Measurements from ENCODE around the gene MOSPD2. TPM values are rescaled to one million over a fixed set of nuclear protein-coding genes. Genes with fewer than 3 reads are reported as not detected.
A peak's percentile ranks its signal among the peaks of the same experiment; 100 is the strongest.

Gene MOSPD2
- total and polyA plus RNA-seq, 2 of the 4 experiments (the other 2 are of a cell fraction) = 14.1 to 22.2 TPM

DNA sequence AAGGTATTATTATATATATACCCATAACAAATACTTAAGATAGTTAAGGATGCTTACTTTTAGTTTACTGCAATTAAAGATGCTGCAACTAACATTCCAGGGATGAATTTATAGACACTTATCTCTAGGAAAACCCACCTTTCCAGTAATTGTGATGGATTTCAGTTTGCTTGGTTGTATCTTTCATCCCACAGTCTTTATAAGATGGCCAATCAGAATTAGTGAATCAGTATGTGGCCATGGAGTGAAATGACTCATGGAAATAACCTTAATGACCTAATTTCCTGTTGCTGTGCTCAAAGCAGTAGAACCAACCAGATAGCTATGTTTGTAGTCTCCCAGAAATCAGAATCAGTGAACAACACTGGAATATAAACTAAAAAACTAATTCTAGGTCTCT, 26.4 kb downstream of the MOSPD2 start:
- H2BK5ac ChIP-seq (ENCODE audit: low read depth, low read length, poor library complexity, severe bottlenecking) = no peak overlapping the region
- no peak for TF ChIP-seq MXI1 (IDR thresholded peaks at IDR 0.05; ENCODE audit: borderline replicate concordance, low read depth, low read length)
- TF ChIP-seq FOS (IDR thresholded peaks at IDR 0.05; ENCODE audit: low read depth, low read length) = peak; percentile 18; the same call in 1 of the 2 replicates
- H3K36me3 ChIP-seq (ENCODE audit: control insufficient read depth, insufficient read depth, low read length) = peaks cover 4% of the 10 kb centered on the region
- no peak overlapping the region for H2AFZ ChIP-seq (replicated peaks; ENCODE audit: low read length, poor library complexity)
- no peak overlapping the region for H3K4me3 ChIP-seq (ENCODE audit: insufficient read depth, low read depth, low read length)
- H4K8ac ChIP-seq (ENCODE audit: low read depth in 2 of 2, low read length in 2 of 2) = no peak overlapping the region
- BruUV-seq (replicated peaks) = no TSS peak
- no peak overlapping the region; the same call in 1 of the 2 replicates for H2BK120ac ChIP-seq (ENCODE audit: low read depth, low read length)
- no peak overlapping the region for H4K91ac ChIP-seq (ENCODE audit: insufficient read depth, low read depth, low read length)
- no peak overlapping the region; the same call in 1 of the 2 replicates for H3K18ac ChIP-seq (ENCODE audit: low read depth, low read length)
- H3K23ac ChIP-seq (ENCODE audit: low read depth, low read length) = no peak overlapping the region
- H3K9ac ChIP-seq (ENCODE audit: low read depth, low read length) = no peak overlapping the region
- in situ Hi-C loops (cut with MboI; ENCODE audit: low sequenced_read_pairs) (no loop called here), dilution Hi-C loops (cut with HindIII; ENCODE audit: low sequenced_read_pairs, unreplicated experiment) (no loop called here), intact Hi-C loops (cut with micrococcal nuclease) (no loop called here)
- H3K9me3 ChIP-seq (ENCODE audit: control insufficient read depth, insufficient read depth, low read length) = no peaks in the 10 kb centered on the region
- peaks cover 0 to 7% of the 10 kb centered on the region in 2 experiments; a peak in 2 of 4 replicates for H3K79me1 ChIP-seq (ENCODE audit: low read depth in 1 of 2, low read length in 2 of 2)
- H3K4ac ChIP-seq (ENCODE audit: low read depth, low read length) = no peak overlapping the region
- H2BK20ac ChIP-seq (ENCODE audit: low read depth, low read length) = no peak overlapping the region
- no peaks in the 10 kb centered on the region for H4K20me1 ChIP-seq (ENCODE audit: insufficient read depth, low read length)
- H3K14ac ChIP-seq (replicated peaks; ENCODE audit: low read depth, low read length) = no peak overlapping the region
- peaks cover 5% of the 10 kb centered on the region; the same call in 1 of the 2 replicates for H3K9me1 ChIP-seq (ENCODE audit: insufficient read depth, low read length)
- no peak overlapping the region for H2BK15ac ChIP-seq (ENCODE audit: low read depth, low read length)
- no peak overlapping the region for H3K27ac ChIP-seq (ENCODE audit: insufficient read depth, low read length)
- H4K5ac ChIP-seq (ENCODE audit: low read depth, low read length) = no peak overlapping the region
- POLR2A ChIA-PET (ENCODE audit: unreplicated experiment) = no interaction called here
- no peak overlapping the region for H3K56ac ChIP-seq (ENCODE audit: extremely low read depth, insufficient read depth, low read length)
- H2AK9ac ChIP-seq (replicated peaks; ENCODE audit: low read depth, low read length, poor library complexity) = no peak overlapping the region
- no peak overlapping the region for H3K4me2 ChIP-seq (ENCODE audit: low read depth, low read length)
- H3K27me3 ChIP-seq (ENCODE audit: control insufficient read depth, insufficient read depth, low read length) = no peaks in the 10 kb centered on the region
- ATAC-seq (ENCODE audit: low read depth) (peak; percentile 56), DNase-seq (peak; percentile 78)
- no peak overlapping the region for H2AK5ac ChIP-seq (ENCODE audit: low read depth, low read length)
- CTCF ChIA-PET = interaction anchor here (1.5 kb wide), 1 partner anchor 13 kb away, joined by 5 read pairs; no protein-coding TSS in a partner anchor
- H3K4me1 ChIP-seq (ENCODE audit: control insufficient read depth, insufficient read depth, low read length) = peaks cover 4% of the 10 kb centered on the region
